Endothelial cell of umbilical vein (primary cell): ENCODE measurements around the gene TSPAN4.

Experiments used
- JUN ChIP-seq: IDR thresholded peaks from 2 replicates; pipeline ENCODE4 v1.6.1; 2011; ENCODE audit warnings: borderline replicate concordance, low read depth; ENCODE audit not compliant: insufficient read length, insufficient read depth
- POLR2A ChIP-seq: IDR thresholded peaks from 2 replicates; pipeline ENCODE4 v1.6.1; 2012; ENCODE audit warnings: low read depth, mild to moderate bottlenecking, control low read depth, low read length
- POLR2AphosphoS5 ChIP-seq: IDR thresholded peaks from 2 replicates; pipeline ENCODE4 v1.6.1; 2012; ENCODE audit warnings: low read depth, mild to moderate bottlenecking, control low read depth, low read length, moderate library complexity; ENCODE audit not compliant: insufficient read depth
- TF ChIP-seq, protein P1 (sequence below): IDR thresholded peaks from 2 replicates; pipeline ENCODE4 v1.6.1; 2011; ENCODE audit not compliant: insufficient read depth, insufficient read length
- TF ChIP-seq, protein P2 (sequence below), 2 donors: IDR thresholded peaks; 1 replicate in 1 of 2; 2 replicates in 1 of 2; pipeline ENCODE4 v1.5.1; 2011; ENCODE audit warnings: low read length in 2 of 2, mild to moderate bottlenecking in 2 of 2, moderate library complexity in 2 of 2, control low read depth in 1 of 2, inconsistent platforms in 1 of 2, low read depth in 1 of 2; ENCODE audit not compliant: insufficient read depth in 1 of 2; ENCODE audit errors: extremely low read depth in 1 of 2

DNA sequence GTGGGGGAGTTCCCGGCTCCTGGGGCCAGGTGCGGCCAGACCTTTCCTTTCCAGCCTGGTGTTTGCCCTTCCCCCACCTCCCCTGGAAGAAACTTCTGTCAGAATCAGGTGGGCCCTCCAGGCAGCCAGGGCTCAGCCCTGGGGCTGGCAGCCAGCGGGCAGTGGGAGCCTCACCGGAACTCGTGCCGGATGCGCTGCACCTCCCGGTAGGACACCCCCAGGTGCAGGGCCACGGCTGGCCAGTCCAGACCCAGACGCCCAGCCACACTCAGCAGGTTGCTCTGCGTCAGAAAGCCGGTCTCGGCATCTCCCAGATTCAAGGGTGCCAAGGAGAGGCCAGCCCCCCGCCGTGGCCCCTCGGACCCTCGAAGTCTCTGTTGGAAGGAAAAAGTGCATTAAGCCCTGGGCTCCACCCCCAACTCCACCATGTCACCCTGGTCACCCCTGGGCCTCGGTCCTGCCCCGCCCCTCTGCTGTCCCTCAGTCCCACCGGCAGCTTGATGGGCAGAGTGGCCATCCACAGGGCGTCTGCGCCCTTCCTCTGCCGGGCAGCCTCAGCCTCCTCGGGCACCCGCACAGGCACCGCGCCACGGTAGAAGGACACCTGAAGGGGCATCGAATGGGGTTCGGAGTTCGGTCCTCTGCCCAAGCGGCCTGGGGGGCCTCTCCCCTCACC is 42.9 kb upstream of the TSPAN4 start:
- TF ChIP-seq POLR2AphosphoS5, result no peak
- TF ChIP-seq POLR2A, result no peak
- TF ChIP-seq, protein P1, sequence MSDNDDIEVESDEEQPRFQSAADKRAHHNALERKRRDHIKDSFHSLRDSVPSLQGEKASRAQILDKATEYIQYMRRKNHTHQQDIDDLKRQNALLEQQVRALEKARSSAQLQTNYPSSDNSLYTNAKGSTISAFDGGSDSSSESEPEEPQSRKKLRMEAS, result no peak
- no peak for TF ChIP-seq JUN
- TF ChIP-seq, protein P2, sequence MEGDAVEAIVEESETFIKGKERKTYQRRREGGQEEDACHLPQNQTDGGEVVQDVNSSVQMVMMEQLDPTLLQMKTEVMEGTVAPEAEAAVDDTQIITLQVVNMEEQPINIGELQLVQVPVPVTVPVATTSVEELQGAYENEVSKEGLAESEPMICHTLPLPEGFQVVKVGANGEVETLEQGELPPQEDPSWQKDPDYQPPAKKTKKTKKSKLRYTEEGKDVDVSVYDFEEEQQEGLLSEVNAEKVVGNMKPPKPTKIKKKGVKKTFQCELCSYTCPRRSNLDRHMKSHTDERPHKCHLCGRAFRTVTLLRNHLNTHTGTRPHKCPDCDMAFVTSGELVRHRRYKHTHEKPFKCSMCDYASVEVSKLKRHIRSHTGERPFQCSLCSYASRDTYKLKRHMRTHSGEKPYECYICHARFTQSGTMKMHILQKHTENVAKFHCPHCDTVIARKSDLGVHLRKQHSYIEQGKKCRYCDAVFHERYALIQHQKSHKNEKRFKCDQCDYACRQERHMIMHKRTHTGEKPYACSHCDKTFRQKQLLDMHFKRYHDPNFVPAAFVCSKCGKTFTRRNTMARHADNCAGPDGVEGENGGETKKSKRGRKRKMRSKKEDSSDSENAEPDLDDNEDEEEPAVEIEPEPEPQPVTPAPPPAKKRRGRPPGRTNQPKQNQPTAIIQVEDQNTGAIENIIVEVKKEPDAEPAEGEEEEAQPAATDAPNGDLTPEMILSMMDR (IDR thresholded peaks at IDR 0.05; ENCODE audit: extremely low read depth in 1 of 2, insufficient read depth in 1 of 2, low read depth in 1 of 2, low read length in 2 of 2), result no peak
